WTC11 (cell line): ENCODE measurements around the gene SLC5A5. TPM values are rescaled to one million over a fixed set of nuclear protein-coding genes. Genes with fewer than 3 reads are reported as not detected.

Source experiments
- ATAC-seq: fragments of 200-7000 bp; cut with Tn5 transposase; 2 replicates; pipeline ENCODE4 v1.10.0; 2021; ENCODE audit warnings: mild to moderate bottlenecking, moderate library complexity
- CTCF ChIA-PET: fragments of 300-600 bp; sonication (Branson Sonifier 250); formaldehyde crosslinking; loops from one replicate; lab custom pipeline; 2021; ENCODE audit warnings: antibody characterized with exemption; lab: Charles Lee
- POLR2A ChIA-PET: fragments of 350-600 bp; sonication (Branson Sonifier 250); formaldehyde crosslinking; loops from one replicate; lab custom pipeline; 2021; ENCODE audit warnings: antibody characterized with exemption; lab: Charles Lee
- DNase-seq: peaks from one replicate; pipeline ENCODE4 v3.0.0; 2021; ENCODE audit warnings: low spot score
- H3K27ac Mint-ChIP-seq: 2 replicates; pipeline ENCODE4 v1.8.0; 2021; ENCODE audit warnings: mixed read lengths
- H3K27me3 Mint-ChIP-seq: 2 replicates; pipeline ENCODE4 v1.8.0; 2021; ENCODE audit warnings: low read depth, mild to moderate bottlenecking, moderate library complexity, mixed read lengths
- H3K36me3 Mint-ChIP-seq: 2 replicates; pipeline ENCODE4 v1.8.0; 2021; ENCODE audit warnings: mixed read lengths
- H3K4me1 Mint-ChIP-seq: 2 replicates; pipeline ENCODE4 v1.8.0; 2022; ENCODE audit warnings: mixed read lengths
- H3K4me3 Mint-ChIP-seq: 2 replicates; pipeline ENCODE4 v1.8.0; 2021; ENCODE audit warnings: mild to moderate bottlenecking, moderate library complexity, mixed read lengths
- H3K9me3 Mint-ChIP-seq: 2 replicates; pipeline ENCODE4 v1.8.0; 2021; ENCODE audit warnings: mixed read lengths
- CREM ChIP-seq: sonication (generic); formaldehyde crosslinking; IDR thresholded peaks from 2 replicates; pipeline ENCODE4 v1.8.1; 2022; ENCODE audit warnings: mild to moderate bottlenecking, missing genetic modification reagents, moderate library complexity
- EMX1 ChIP-seq: fragments of 250-450 bp; sonication (Bioruptor Pico); IDR thresholded peaks from 2 replicates; pipeline ENCODE4 v1.8.0; 2021; ENCODE audit warnings: mild to moderate bottlenecking
- ESRRA ChIP-seq: sonication (generic); formaldehyde crosslinking; IDR thresholded peaks from 2 replicates; pipeline ENCODE4 v1.8.1; 2022; ENCODE audit warnings: mild to moderate bottlenecking, missing genetic modification reagents, borderline replicate concordance
- ETV6 ChIP-seq: sonication (generic); formaldehyde crosslinking; IDR thresholded peaks from 2 replicates; pipeline ENCODE4 v1.8.1; 2022; ENCODE audit warnings: mild to moderate bottlenecking, missing genetic modification reagents
- ZNF317 ChIP-seq: sonication (generic); formaldehyde crosslinking; IDR thresholded peaks from 2 replicates; pipeline ENCODE4 v1.8.1; 2023; ENCODE audit warnings: low read depth, mild to moderate bottlenecking, moderate library complexity, missing genetic modification reagents, borderline replicate concordance
- ZNF416 ChIP-seq: fragments of 250-450 bp; sonication (Bioruptor Pico); IDR thresholded peaks from 2 replicates; pipeline ENCODE4 v1.9.0; 2021; ENCODE audit warnings: mild to moderate bottlenecking, inconsistent platforms
- total RNA-seq: library from RNA; stranded (reverse); gene quantifications from 3 replicates; pipeline ENCODE4 v1.2.3, GENCODE V29; 2021
- TF ChIP-seq, protein P1 (sequence below): sonication (generic); formaldehyde crosslinking; IDR thresholded peaks from 2 replicates; pipeline ENCODE4 v1.8.1; 2023; ENCODE audit warnings: mild to moderate bottlenecking, missing genetic modification reagents
- TF ChIP-seq, protein P2 (sequence below): sonication (generic); formaldehyde crosslinking; IDR thresholded peaks from 2 replicates; pipeline ENCODE4 v1.8.1; 2022; ENCODE audit warnings: mild to moderate bottlenecking, missing genetic modification reagents, moderate library complexity, borderline replicate concordance
- TF ChIP-seq, protein P3 (sequence below): sonication (generic); formaldehyde crosslinking; IDR thresholded peaks from 2 replicates; pipeline ENCODE4 v1.8.1; 2023; ENCODE audit warnings: mild to moderate bottlenecking, missing genetic modification reagents, moderate library complexity
- TF ChIP-seq, protein P4 (sequence below): sonication (generic); formaldehyde crosslinking; IDR thresholded peaks from 2 replicates; pipeline ENCODE4 v1.8.1; 2022; ENCODE audit warnings: mild to moderate bottlenecking, moderate library complexity, missing genetic modification reagents
- TF ChIP-seq, protein P5 (sequence below): fragments of 250-450 bp; sonication (Bioruptor Pico); IDR thresholded peaks from 2 replicates; pipeline ENCODE4 v2.1.2; 2022; ENCODE audit warnings: mild to moderate bottlenecking, moderate library complexity
- TF ChIP-seq, protein P6 (sequence below): fragments of 250-450 bp; sonication (Bioruptor Pico); IDR thresholded peaks from 2 replicates; pipeline ENCODE4 v1.9.0; 2021; ENCODE audit warnings: mild to moderate bottlenecking, borderline replicate concordance

Gene SLC5A5
- total RNA-seq, 1 experiment from 2014 or later: 2.5 TPM

DNA sequence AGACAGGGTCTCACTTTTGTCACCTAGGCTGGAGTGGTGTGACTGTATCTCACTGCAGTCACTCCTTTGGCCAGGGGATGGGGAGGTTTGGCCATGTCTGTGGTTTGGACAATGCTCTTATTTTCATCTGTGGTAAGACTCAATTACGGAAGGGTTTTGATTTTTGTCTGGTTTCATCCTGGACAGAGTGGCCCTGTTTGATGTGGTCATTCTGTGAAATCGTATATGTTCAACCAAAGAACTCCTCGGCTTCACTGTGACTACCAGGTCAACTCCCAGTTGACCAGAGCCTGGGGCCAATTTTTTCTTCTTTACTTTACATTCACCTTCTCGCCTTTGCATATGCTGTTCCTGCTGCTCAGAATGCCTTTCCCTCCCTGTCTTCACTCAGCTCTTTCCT, 54.3 kb downstream of the SLC5A5 start (continued):
- TF ChIP-seq, protein P1, sequence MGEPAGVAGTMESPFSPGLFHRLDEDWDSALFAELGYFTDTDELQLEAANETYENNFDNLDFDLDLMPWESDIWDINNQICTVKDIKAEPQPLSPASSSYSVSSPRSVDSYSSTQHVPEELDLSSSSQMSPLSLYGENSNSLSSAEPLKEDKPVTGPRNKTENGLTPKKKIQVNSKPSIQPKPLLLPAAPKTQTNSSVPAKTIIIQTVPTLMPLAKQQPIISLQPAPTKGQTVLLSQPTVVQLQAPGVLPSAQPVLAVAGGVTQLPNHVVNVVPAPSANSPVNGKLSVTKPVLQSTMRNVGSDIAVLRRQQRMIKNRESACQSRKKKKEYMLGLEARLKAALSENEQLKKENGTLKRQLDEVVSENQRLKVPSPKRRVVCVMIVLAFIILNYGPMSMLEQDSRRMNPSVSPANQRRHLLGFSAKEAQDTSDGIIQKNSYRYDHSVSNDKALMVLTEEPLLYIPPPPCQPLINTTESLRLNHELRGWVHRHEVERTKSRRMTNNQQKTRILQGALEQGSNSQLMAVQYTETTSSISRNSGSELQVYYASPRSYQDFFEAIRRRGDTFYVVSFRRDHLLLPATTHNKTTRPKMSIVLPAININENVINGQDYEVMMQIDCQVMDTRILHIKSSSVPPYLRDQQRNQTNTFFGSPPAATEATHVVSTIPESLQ (CRISPR knock-in tag): no peak
- TF ChIP-seq, protein P2, sequence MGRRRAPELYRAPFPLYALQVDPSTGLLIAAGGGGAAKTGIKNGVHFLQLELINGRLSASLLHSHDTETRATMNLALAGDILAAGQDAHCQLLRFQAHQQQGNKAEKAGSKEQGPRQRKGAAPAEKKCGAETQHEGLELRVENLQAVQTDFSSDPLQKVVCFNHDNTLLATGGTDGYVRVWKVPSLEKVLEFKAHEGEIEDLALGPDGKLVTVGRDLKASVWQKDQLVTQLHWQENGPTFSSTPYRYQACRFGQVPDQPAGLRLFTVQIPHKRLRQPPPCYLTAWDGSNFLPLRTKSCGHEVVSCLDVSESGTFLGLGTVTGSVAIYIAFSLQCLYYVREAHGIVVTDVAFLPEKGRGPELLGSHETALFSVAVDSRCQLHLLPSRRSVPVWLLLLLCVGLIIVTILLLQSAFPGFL (CRISPR knock-in tag): no peak
- no peak for TF ChIP-seq ESRRA
- no peak for TF ChIP-seq EMX1
- TF ChIP-seq ETV6 (CRISPR knock-in tag): no peak
- TF ChIP-seq, protein P3, sequence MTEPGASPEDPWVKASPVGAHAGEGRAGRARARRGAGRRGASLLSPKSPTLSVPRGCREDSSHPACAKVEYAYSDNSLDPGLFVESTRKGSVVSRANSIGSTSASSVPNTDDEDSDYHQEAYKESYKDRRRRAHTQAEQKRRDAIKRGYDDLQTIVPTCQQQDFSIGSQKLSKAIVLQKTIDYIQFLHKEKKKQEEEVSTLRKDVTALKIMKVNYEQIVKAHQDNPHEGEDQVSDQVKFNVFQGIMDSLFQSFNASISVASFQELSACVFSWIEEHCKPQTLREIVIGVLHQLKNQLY (CRISPR knock-in tag): no peak
- TF ChIP-seq ZNF317: no peak
- TF ChIP-seq, protein P4, sequence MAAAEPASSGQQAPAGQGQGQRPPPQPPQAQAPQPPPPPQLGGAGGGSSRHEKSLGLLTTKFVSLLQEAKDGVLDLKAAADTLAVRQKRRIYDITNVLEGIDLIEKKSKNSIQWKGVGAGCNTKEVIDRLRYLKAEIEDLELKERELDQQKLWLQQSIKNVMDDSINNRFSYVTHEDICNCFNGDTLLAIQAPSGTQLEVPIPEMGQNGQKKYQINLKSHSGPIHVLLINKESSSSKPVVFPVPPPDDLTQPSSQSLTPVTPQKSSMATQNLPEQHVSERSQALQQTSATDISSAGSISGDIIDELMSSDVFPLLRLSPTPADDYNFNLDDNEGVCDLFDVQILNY: no peak

DNA sequence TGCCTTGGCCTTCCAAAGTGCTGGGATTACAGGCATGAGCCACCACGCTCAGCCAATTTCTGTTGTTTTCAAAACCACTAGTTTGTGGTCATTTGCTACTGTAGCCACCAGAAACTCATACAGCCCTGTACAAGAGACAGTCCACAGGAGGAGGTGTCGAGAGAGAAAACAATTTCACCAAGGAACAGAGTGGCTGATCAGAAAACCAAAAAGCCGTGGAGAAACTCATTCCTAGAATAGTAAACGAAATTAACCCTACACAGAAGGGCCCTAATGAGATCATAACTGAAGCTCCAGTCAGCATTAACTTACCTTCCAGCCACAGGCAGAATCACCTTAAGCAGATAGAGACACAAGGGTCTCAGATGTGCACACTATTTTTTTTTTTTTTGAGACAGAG, 57.3 kb downstream of the SLC5A5 start:
- peaks cover 15% of the 10 kb centered on the region for H3K4me1 Mint-ChIP-seq
- no peaks in the 10 kb centered on the region for H3K36me3 Mint-ChIP-seq
- CTCF ChIA-PET: interaction anchor here (1.2 to 4.7 kb wide), 3 partner anchors 9 to 70 kb away, joined by 3 to 173 read pairs (median 7); partner anchors contain the start of genes RPL18A and SLC5A5
- TF ChIP-seq ZNF416 (CRISPR knock-in tag): no peak
- no peak for TF ChIP-seq CREM (CRISPR knock-in tag)
- TF ChIP-seq, protein P5, sequence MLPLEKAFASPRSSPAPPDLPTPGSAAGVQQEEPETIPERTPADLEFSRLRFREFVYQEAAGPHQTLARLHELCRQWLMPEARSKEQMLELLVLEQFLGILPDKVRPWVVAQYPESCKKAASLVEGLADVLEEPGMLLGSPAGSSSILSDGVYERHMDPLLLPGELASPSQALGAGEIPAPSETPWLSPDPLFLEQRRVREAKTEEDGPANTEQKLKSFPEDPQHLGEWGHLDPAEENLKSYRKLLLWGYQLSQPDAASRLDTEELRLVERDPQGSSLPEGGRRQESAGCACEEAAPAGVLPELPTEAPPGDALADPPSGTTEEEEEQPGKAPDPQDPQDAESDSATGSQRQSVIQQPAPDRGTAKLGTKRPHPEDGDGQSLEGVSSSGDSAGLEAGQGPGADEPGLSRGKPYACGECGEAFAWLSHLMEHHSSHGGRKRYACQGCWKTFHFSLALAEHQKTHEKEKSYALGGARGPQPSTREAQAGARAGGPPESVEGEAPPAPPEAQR (CRISPR knock-in tag): no peak
- TF ChIP-seq, protein P6, sequence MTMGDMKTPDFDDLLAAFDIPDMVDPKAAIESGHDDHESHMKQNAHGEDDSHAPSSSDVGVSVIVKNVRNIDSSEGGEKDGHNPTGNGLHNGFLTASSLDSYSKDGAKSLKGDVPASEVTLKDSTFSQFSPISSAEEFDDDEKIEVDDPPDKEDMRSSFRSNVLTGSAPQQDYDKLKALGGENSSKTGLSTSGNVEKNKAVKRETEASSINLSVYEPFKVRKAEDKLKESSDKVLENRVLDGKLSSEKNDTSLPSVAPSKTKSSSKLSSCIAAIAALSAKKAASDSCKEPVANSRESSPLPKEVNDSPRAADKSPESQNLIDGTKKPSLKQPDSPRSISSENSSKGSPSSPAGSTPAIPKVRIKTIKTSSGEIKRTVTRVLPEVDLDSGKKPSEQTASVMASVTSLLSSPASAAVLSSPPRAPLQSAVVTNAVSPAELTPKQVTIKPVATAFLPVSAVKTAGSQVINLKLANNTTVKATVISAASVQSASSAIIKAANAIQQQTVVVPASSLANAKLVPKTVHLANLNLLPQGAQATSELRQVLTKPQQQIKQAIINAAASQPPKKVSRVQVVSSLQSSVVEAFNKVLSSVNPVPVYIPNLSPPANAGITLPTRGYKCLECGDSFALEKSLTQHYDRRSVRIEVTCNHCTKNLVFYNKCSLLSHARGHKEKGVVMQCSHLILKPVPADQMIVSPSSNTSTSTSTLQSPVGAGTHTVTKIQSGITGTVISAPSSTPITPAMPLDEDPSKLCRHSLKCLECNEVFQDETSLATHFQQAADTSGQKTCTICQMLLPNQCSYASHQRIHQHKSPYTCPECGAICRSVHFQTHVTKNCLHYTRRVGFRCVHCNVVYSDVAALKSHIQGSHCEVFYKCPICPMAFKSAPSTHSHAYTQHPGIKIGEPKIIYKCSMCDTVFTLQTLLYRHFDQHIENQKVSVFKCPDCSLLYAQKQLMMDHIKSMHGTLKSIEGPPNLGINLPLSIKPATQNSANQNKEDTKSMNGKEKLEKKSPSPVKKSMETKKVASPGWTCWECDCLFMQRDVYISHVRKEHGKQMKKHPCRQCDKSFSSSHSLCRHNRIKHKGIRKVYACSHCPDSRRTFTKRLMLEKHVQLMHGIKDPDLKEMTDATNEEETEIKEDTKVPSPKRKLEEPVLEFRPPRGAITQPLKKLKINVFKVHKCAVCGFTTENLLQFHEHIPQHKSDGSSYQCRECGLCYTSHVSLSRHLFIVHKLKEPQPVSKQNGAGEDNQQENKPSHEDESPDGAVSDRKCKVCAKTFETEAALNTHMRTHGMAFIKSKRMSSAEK: no peak
- TF ChIP-seq, all 79 proteins: peak for 0
- H3K27ac Mint-ChIP-seq: no peak overlapping the region
- H3K4me3 Mint-ChIP-seq: no peak overlapping the region
- DNase-seq (no peak), ATAC-seq (no peak)
- no peaks in the 10 kb centered on the region for H3K9me3 Mint-ChIP-seq
- peaks cover 3% of the 10 kb centered on the region; the same call in 1 of the 2 replicates for H3K27me3 Mint-ChIP-seq
- POLR2A ChIA-PET: no interaction called here
